ENCODE data around the gene ZFP92.
"Not testable (repeated sequence)": the region's sequence is repeated elsewhere in the genome, so short reads cannot be mapped to it uniquely, and the experiment has no call there.

ZFP92 gene

GRCh38 chrX:153382563-153383482, 28.4 kb upstream of the ZFP92 start:
- H4K20me1 ChIP-seq (ENCODE audit: insufficient read depth, low read length) = no peaks in the 10 kb centered on the region
- no peak overlapping the region for H3K9ac ChIP-seq (ENCODE audit: low read depth, low read length)
- no peaks in the 10 kb centered on the region for H3K4me1 ChIP-seq (ENCODE audit: insufficient read depth, low read length)
- no peak overlapping the region for H3K4me2 ChIP-seq (ENCODE audit: insufficient read depth, low read length)
- H3K4me3 ChIP-seq (ENCODE audit: low read depth in 1 of 2, low read length in 2 of 2) = no peak overlapping the region
- H3K27ac ChIP-seq (ENCODE audit: low read length) = no peak overlapping the region
- ATAC-seq (ENCODE audit: insufficient read depth, low read depth) = no peak
- DNase-seq = no peak
- H3K27me3 ChIP-seq (ENCODE audit: insufficient read depth, low read length, poor library complexity) = no peaks in the 10 kb centered on the region
- TF ChIP-seq, protein P1, sequence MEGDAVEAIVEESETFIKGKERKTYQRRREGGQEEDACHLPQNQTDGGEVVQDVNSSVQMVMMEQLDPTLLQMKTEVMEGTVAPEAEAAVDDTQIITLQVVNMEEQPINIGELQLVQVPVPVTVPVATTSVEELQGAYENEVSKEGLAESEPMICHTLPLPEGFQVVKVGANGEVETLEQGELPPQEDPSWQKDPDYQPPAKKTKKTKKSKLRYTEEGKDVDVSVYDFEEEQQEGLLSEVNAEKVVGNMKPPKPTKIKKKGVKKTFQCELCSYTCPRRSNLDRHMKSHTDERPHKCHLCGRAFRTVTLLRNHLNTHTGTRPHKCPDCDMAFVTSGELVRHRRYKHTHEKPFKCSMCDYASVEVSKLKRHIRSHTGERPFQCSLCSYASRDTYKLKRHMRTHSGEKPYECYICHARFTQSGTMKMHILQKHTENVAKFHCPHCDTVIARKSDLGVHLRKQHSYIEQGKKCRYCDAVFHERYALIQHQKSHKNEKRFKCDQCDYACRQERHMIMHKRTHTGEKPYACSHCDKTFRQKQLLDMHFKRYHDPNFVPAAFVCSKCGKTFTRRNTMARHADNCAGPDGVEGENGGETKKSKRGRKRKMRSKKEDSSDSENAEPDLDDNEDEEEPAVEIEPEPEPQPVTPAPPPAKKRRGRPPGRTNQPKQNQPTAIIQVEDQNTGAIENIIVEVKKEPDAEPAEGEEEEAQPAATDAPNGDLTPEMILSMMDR (IDR thresholded peaks at IDR 0.05; ENCODE audit: borderline replicate concordance, extremely low read depth, low read length, poor library complexity, severe bottlenecking) = no peak
- no peak for TF ChIP-seq EZH2 (IDR thresholded peaks at IDR 0.05; ENCODE audit: borderline replicate concordance, low read depth, low read length, severe bottlenecking)
- no peak overlapping the region for H2AFZ ChIP-seq (ENCODE audit: low read depth, low read length)
- no peaks in the 10 kb centered on the region for H3K36me3 ChIP-seq (ENCODE audit: insufficient read depth, low read length)
- no peaks in the 10 kb centered on the region for H3K79me2 ChIP-seq (ENCODE audit: insufficient read depth, low read length)
- no peaks in the 10 kb centered on the region for H3K9me3 ChIP-seq (ENCODE audit: insufficient read depth, low read length, severe bottlenecking)

- H3K27me3 ChIP-seq (ENCODE audit: insufficient read depth, low read length, poor library complexity) = no peaks in the 10 kb centered on the region
- no peaks in the 10 kb centered on the region for H3K9me3 ChIP-seq (ENCODE audit: insufficient read depth, low read length, severe bottlenecking)
- H3K9ac ChIP-seq (ENCODE audit: low read depth, low read length) = no peak overlapping the region
- DNase-seq (no peak), ATAC-seq (ENCODE audit: insufficient read depth, low read depth) (no peak)
- no peak overlapping the region for H3K4me3 ChIP-seq (ENCODE audit: low read depth in 1 of 2, low read length in 2 of 2)
- H4K20me1 ChIP-seq (ENCODE audit: insufficient read depth, low read length) = no peaks in the 10 kb centered on the region
- no peak overlapping the region for H3K4me2 ChIP-seq (ENCODE audit: insufficient read depth, low read length)
- no peaks in the 10 kb centered on the region for H3K79me2 ChIP-seq (ENCODE audit: insufficient read depth, low read length)
- TF ChIP-seq EZH2 (IDR thresholded peaks at IDR 0.05; ENCODE audit: borderline replicate concordance, low read depth, low read length, severe bottlenecking) = no peak
- TF ChIP-seq, protein P1 (IDR thresholded peaks at IDR 0.05; ENCODE audit: borderline replicate concordance, extremely low read depth, low read length, poor library complexity, severe bottlenecking) = no peak
- H3K36me3 ChIP-seq (ENCODE audit: insufficient read depth, low read length) = no peaks in the 10 kb centered on the region
- no peaks in the 10 kb centered on the region for H3K4me1 ChIP-seq (ENCODE audit: insufficient read depth, low read length)
- no peak overlapping the region for H3K27ac ChIP-seq (ENCODE audit: low read length)
- no peak overlapping the region for H2AFZ ChIP-seq (ENCODE audit: low read depth, low read length)
These were observed 26.9 kb upstream of the ZFP92 start for GRCh38 chrX:153384390-153384789.

- not testable (repeated sequence) for H3K4me2 ChIP-seq (ENCODE audit: insufficient read depth, low read length); H2AFZ ChIP-seq (ENCODE audit: low read depth, low read length); H4K20me1 ChIP-seq (ENCODE audit: insufficient read depth, low read length); H3K27ac ChIP-seq (ENCODE audit: low read length); ATAC-seq (ENCODE audit: insufficient read depth, low read depth); DNase-seq; H3K9ac ChIP-seq (ENCODE audit: low read depth, low read length); H3K4me3 ChIP-seq (ENCODE audit: low read depth in 1 of 2, low read length in 2 of 2); H3K27me3 ChIP-seq (ENCODE audit: insufficient read depth, low read length, poor library complexity); H3K9me3 ChIP-seq (ENCODE audit: insufficient read depth, low read length, severe bottlenecking); H3K4me1 ChIP-seq (ENCODE audit: insufficient read depth, low read length); H3K79me2 ChIP-seq (ENCODE audit: insufficient read depth, low read length); H3K36me3 ChIP-seq (ENCODE audit: insufficient read depth, low read length)
These were observed 26.3 kb upstream of the ZFP92 start for GRCh38 chrX:153384973-153385372.

DNA sequence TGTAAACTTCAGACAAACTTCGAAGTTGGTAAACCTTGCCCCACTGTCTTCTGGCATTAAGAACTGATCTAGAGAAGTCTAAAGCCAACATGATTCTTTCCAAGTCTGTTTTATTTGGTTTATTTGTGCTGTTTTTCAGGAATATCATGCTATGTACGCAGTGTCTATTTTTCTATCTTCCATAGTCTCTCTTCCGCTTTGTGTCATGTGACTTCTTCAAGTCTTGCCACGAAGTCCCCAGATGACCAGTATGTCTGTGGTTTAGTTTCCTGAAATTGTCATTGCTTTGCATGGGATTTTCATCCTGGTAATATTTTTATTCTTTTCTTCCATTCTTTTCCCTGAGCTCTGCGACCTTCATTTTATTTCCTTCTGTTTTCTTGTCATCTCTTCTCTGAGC, 25.2 kb upstream of the ZFP92 start:
- no peaks in the 10 kb centered on the region for H3K36me3 ChIP-seq (ENCODE audit: insufficient read depth, low read length)
- DNase-seq = no peak
- H4K20me1 ChIP-seq (ENCODE audit: insufficient read depth, low read length) = no peaks in the 10 kb centered on the region
- H2AFZ ChIP-seq (ENCODE audit: low read depth, low read length) = no peak overlapping the region
- no peak overlapping the region for H3K9ac ChIP-seq (ENCODE audit: low read depth, low read length)
- H3K27ac ChIP-seq (ENCODE audit: low read length) = no peak overlapping the region
- no peaks in the 10 kb centered on the region for H3K4me1 ChIP-seq (ENCODE audit: insufficient read depth, low read length)
- no peak for TF ChIP-seq EZH2 (IDR thresholded peaks at IDR 0.05; ENCODE audit: borderline replicate concordance, low read depth, low read length, severe bottlenecking)
- TF ChIP-seq, protein P1 (IDR thresholded peaks at IDR 0.05; ENCODE audit: borderline replicate concordance, extremely low read depth, low read length, poor library complexity, severe bottlenecking) = no peak
- H3K79me2 ChIP-seq (ENCODE audit: insufficient read depth, low read length) = no peaks in the 10 kb centered on the region
- no peak for ATAC-seq (ENCODE audit: insufficient read depth, low read depth)
- H3K4me2 ChIP-seq (ENCODE audit: insufficient read depth, low read length) = no peak overlapping the region
- H3K27me3 ChIP-seq (ENCODE audit: insufficient read depth, low read length, poor library complexity) = no peaks in the 10 kb centered on the region
- H3K4me3 ChIP-seq (ENCODE audit: low read depth in 1 of 2, low read length in 2 of 2) = no peak overlapping the region
- peaks cover 2% of the 10 kb centered on the region for H3K9me3 ChIP-seq (ENCODE audit: insufficient read depth, low read length, severe bottlenecking)
